ENCODE results near the gene OLFML3. TPM values are rescaled to one million over a fixed set of nuclear protein-coding genes. Genes with fewer than 3 reads are reported as not detected.

OLFML3 gene
- 10 to 100 TPM in 1 of 4 donors, 1 to 10 TPM in 3; 3.3 to 12.0 (median 7.8) TPM for total RNA-seq

- Histone ChIP-seq H3K27ac (peak within 1 kb of the TSS; percentile 32 to 74 (median 42)), H3K36me3 (peaks cover 0 to 3% (median 0%) of the 10 kb centered on the region in 3 donors), H3K4me3 (peak within 1 kb of the TSS in 3 of 4 donors; percentile 8 to 33 (median 16)), H3K4me1 (peaks cover 0 to 32% (median 0%) of the 10 kb centered on the region in 4 donors), H3K9me3 (no peaks in the 10 kb centered on the region), H3K27me3 (no peaks in the 10 kb centered on the region)
- TF ChIP-seq POLR2A (IDR thresholded peaks at IDR 0.05) (no peak), CTCF (IDR thresholded peaks at IDR 0.05) (peak in 5 of 6 experiments; percentile 30 to 78 (median 73))
- DNase-seq, result peak; percentile 63 to 89 (median 63)
Measured at GRCh38 chr1:113978863-113979702, at the start of gene OLFML3. OLFML3 (plus strand) TSS chr1:113979474; CDS start chr1:113979517, 43 bp downstream.

GRCh38 chr1:113929750-113930498 is 49.4 kb upstream of the OLFML3 start:
- Histone ChIP-seq H3K27me3 (no peaks in the 10 kb centered on the region), H3K4me3 (peak overlapping the region; percentile 68 to 98 (median 93)), H3K36me3 (no peaks in the 10 kb centered on the region), H3K27ac (peak overlapping the region; percentile 91 to 97 (median 94)), H3K9me3 (no peaks in the 10 kb centered on the region), H3K4me1 (peaks cover 0 to 28% (median 9%) of the 10 kb centered on the region in 4 donors)
- TF ChIP-seq POLR2A (IDR thresholded peaks at IDR 0.05) (no peak), CTCF (IDR thresholded peaks at IDR 0.05) (peak in 1 of 6 experiments; percentile 4)
- peak in 2 of 3 donors; percentile 35 to 70 for DNase-seq

- Histone ChIP-seq H3K4me3 (peak overlapping the region; percentile 68 to 98 (median 93)), H3K27me3 (no peaks in the 10 kb centered on the region), H3K27ac (peak overlapping the region; percentile 91 to 97 (median 94)), H3K9me3 (no peaks in the 10 kb centered on the region), H3K36me3 (no peaks in the 10 kb centered on the region), H3K4me1 (peaks cover 0 to 28% (median 9%) of the 10 kb centered on the region in 4 donors)
- no peak for TF ChIP-seq CTCF (IDR thresholded peaks at IDR 0.05)
- TF ChIP-seq POLR2A (IDR thresholded peaks at IDR 0.05), result no peak
- DNase-seq, result peak in 2 of 3 donors; percentile 31 to 68
Measured at GRCh38 chr1:113930499-113931161, 48.6 kb upstream of the OLFML3 start.

GRCh38 chr1:113931451-113931851 is 47.8 kb upstream of the OLFML3 start:
- Histone ChIP-seq H3K9me3 (no peaks in the 10 kb centered on the region), H3K27me3 (no peaks in the 10 kb centered on the region), H3K4me3 (peak overlapping the region in 1 of 4 donors; percentile 68), H3K36me3 (no peaks in the 10 kb centered on the region), H3K27ac (peak overlapping the region; percentile 0 to 97 (median 64)), H3K4me1 (peaks cover 0 to 28% (median 9%) of the 10 kb centered on the region in 4 donors)
- no peak for TF ChIP-seq POLR2A (IDR thresholded peaks at IDR 0.05)
- TF ChIP-seq CTCF (IDR thresholded peaks at IDR 0.05), result no peak
- DNase-seq, result no peak

- H3K27ac ChIP-seq, result no peak overlapping the region
- peaks cover 0 to 43% (median 10%) of the 10 kb centered on the region in 4 donors for H3K4me1 ChIP-seq
- no peaks in the 10 kb centered on the region for H3K9me3 ChIP-seq
- no peaks in the 10 kb centered on the region for H3K36me3 ChIP-seq
- no peaks in the 10 kb centered on the region for H3K27me3 ChIP-seq
- no peak for DNase-seq
- H3K4me3 ChIP-seq, result no peak overlapping the region
- no peak for TF ChIP-seq POLR2A (IDR thresholded peaks at IDR 0.05)
- no peak for TF ChIP-seq CTCF (IDR thresholded peaks at IDR 0.05)
Measured at GRCh38 chr1:113934006-113934405, 45.3 kb upstream of the OLFML3 start.

Data from Peyer's patch (tissue), 4 donors.